PC-9 (cell line): Measurements from ENCODE around the gene HIRA.

Source experiments
- CTCF ChIP-seq: fragments of 200-600 bp; sonication (generic); conservative IDR thresholded peaks from 2 replicates; pipeline ENCODE4 v1.6.1; 2017; ENCODE audit warnings: mixed run types, antibody characterized with exemption, mild to moderate bottlenecking, moderate library complexity
- EZH2 ChIP-seq: fragments of 200-600 bp; sonication (generic); IDR thresholded peaks from 2 replicates; pipeline ENCODE4 v1.8.0; 2017; ENCODE audit warnings: antibody characterized with exemption, low read depth

- TF ChIP-seq CTCF (no peak), EZH2 (no peak)
Measured at GRCh38 chr22:19450363-19451175, 19.0 kb upstream of the HIRA start.
